Osteocyte (in vitro differentiated cells): ENCODE measurements around the gene TMEM232. TPM values are rescaled to one million over a fixed set of nuclear protein-coding genes. Genes with fewer than 3 reads are reported as not detected.

ENCODE experiments used
- DNase-seq: peaks from one replicate; pipeline ENCODE4 v3.0.0; 2021; ENCODE audit warnings: mixed read lengths; ENCODE audit not compliant: unreplicated experiment; ENCODE audit errors: extremely low spot score
- H3K27ac Mint-ChIP-seq: one replicate; pipeline ENCODE4 v1.8.0; 2021; ENCODE audit warnings: mild to moderate bottlenecking, mixed read lengths; ENCODE audit not compliant: unreplicated experiment
- H3K27me3 Mint-ChIP-seq: one replicate; pipeline ENCODE4 v1.8.0; 2021; ENCODE audit warnings: mixed read lengths; ENCODE audit not compliant: unreplicated experiment
- H3K36me3 Mint-ChIP-seq: one replicate; pipeline ENCODE4 v1.8.0; 2021; ENCODE audit warnings: mixed read lengths; ENCODE audit not compliant: unreplicated experiment
- H3K4me1 Mint-ChIP-seq: one replicate; pipeline ENCODE4 v1.8.0; 2021; ENCODE audit warnings: mixed read lengths; ENCODE audit not compliant: unreplicated experiment
- H3K4me3 Mint-ChIP-seq: one replicate; pipeline ENCODE4 v1.8.0; 2021; ENCODE audit warnings: mild to moderate bottlenecking, moderate library complexity, mixed read lengths; ENCODE audit not compliant: unreplicated experiment
- H3K9me3 Mint-ChIP-seq: one replicate; pipeline ENCODE4 v1.8.0; 2021; ENCODE audit warnings: mixed read lengths; ENCODE audit not compliant: unreplicated experiment
- CTCF ChIP-seq: fragments of 200-600 bp; sonication (generic); IDR thresholded peaks from 2 replicates; pipeline ENCODE4 v1.5.0; 2021; ENCODE audit warnings: antibody characterized with exemption, mild to moderate bottlenecking, moderate library complexity
- total RNA-seq: library from RNA; stranded (reverse); gene quantifications from 2 replicates; pipeline ENCODE4 v1.2.1, GENCODE V29; 2021

Gene TMEM232
- total RNA-seq, 1 donor from 2014 or later, result 3.5 TPM

- no peak for DNase-seq
- peak overlapping the region; percentile 17 for H3K27ac Mint-ChIP-seq
Observed at GRCh38 chr5:110386782-110387181, 339.7 kb downstream of the TMEM232 start.

GRCh38 chr5:110383231-110383630 lies 343.2 kb downstream of the TMEM232 start:
- TF ChIP-seq CTCF, result no peak
- Mint-ChIP-seq H3K27ac (no peak overlapping the region), H3K9me3 (peaks cover 14% of the 10 kb centered on the region), H3K36me3 (no peaks in the 10 kb centered on the region), H3K27me3 (no peaks in the 10 kb centered on the region), H3K4me1 (peaks cover 29% of the 10 kb centered on the region), H3K4me3 (no peak overlapping the region)
- DNase-seq, result no peak

More at GRCh38 chr5:110386782-110387181, 339.7 kb downstream of the TMEM232 start:
- no peak overlapping the region for H3K4me3 Mint-ChIP-seq
- H3K9me3 Mint-ChIP-seq, result peaks cover 8% of the 10 kb centered on the region
- no peaks in the 10 kb centered on the region for H3K36me3 Mint-ChIP-seq
- H3K27me3 Mint-ChIP-seq, result no peaks in the 10 kb centered on the region
- no peak for TF ChIP-seq CTCF
- peaks cover 23% of the 10 kb centered on the region for H3K4me1 Mint-ChIP-seq

- DNase-seq, result no peak
- Mint-ChIP-seq H3K4me3 (no peak overlapping the region), H3K27ac (peak overlapping the region; percentile 86), H3K4me1 (peaks cover 40% of the 10 kb centered on the region), H3K36me3 (no peaks in the 10 kb centered on the region), H3K9me3 (peaks cover 8% of the 10 kb centered on the region), H3K27me3 (no peaks in the 10 kb centered on the region)
- no peak for TF ChIP-seq CTCF
Observed at GRCh38 chr5:110377943-110378342, 348.5 kb downstream of the TMEM232 start.

GRCh38 chr5:110377361-110377760 lies 349.1 kb downstream of the TMEM232 start:
- peak overlapping the region; percentile 86 for H3K27ac Mint-ChIP-seq
- no peaks in the 10 kb centered on the region for H3K27me3 Mint-ChIP-seq
- H3K4me3 Mint-ChIP-seq, result no peak overlapping the region
- H3K9me3 Mint-ChIP-seq, result peaks cover 5% of the 10 kb centered on the region
- DNase-seq, result no peak
- no peaks in the 10 kb centered on the region for H3K36me3 Mint-ChIP-seq
- peaks cover 43% of the 10 kb centered on the region for H3K4me1 Mint-ChIP-seq
- TF ChIP-seq CTCF, result no peak

GRCh38 chr5:110376281-110376951 lies 350.1 kb downstream of the TMEM232 start:
- Mint-ChIP-seq H3K4me3 (no peak overlapping the region), H3K27me3 (no peaks in the 10 kb centered on the region), H3K9me3 (peaks cover 5% of the 10 kb centered on the region), H3K4me1 (peaks cover 43% of the 10 kb centered on the region), H3K27ac (peak overlapping the region; percentile 86), H3K36me3 (no peaks in the 10 kb centered on the region)
- no peak for DNase-seq
- no peak for TF ChIP-seq CTCF
